IPS DF 19.7 (cell line): ENCODE measurements around the gene LRRN1.

Experiments
- DNase-seq: peaks from one replicate; pipeline ENCODE4 v3.0.0-alpha.2; 2013; ENCODE audit warnings: low read depth, low spot score

LRRN1 gene

GRCh38 chr3:3799173-3800079 is at the start of gene LRRN1:
Gene LRRN1 (plus strand): TSS chr3:3799431. CDS start chr3:3844642, 45,211 bp downstream.
- peak; percentile 50 for DNase-seq

DNA sequence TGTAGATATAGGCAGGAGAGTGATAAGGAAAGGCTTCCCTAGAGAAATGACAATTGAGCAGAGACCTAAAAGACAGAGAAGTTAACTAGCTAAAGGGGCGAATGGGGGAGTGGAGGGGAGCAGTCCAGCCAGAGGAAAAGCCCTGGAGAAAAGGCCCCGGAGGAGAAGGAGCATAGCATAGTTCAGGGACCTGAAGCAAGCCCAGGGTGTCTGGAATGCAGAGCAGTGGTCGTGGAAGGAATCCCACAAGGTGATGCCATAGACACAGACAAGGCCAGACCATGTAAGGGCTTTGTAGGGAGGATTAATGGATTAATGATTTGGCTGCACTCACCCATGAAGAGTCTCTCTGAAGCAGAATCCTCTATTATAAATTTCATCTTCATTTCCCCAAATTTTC is 45.8 kb upstream of the LRRN1 start:
- DNase-seq = no peak

DNA sequence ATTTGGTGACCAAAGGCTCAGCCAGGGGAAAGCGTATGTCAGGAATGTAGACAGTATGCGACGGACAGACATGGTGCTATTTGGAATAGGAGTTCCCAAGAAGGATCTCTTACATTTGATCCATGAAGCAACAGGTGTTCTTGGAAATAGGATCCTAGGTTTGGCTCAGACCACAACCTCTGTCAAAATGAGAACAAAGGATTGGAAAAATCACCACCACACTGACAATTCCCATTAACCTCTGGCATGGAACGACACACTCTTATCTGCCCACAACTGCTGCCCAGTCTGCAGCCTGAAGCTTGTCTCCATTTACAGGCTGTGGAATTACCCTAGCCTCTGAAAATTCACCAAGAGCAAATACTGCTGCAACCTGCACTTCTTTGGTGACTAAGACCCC is 33.6 kb upstream of the LRRN1 start:
- DNase-seq = no peak

DNA sequence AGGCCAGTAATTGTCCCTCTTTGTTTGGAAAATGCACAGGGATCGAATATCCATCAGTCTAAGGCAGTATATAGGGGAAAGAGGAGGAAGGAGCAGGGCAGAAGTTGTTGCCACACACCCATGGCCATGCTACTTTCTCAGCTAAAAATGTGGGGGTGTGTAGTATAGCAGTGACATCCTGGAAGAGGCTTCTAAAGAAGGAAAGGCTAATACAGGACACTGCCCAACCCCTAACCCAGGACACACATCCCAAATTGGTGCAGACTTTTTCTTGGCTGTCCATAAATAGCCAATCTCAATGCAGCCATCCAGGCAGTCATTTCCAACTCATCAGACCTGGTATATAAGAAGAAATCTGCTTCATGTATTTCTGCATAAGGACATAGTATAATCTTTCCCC is 33.1 kb upstream of the LRRN1 start:
- no peak for DNase-seq

DNA sequence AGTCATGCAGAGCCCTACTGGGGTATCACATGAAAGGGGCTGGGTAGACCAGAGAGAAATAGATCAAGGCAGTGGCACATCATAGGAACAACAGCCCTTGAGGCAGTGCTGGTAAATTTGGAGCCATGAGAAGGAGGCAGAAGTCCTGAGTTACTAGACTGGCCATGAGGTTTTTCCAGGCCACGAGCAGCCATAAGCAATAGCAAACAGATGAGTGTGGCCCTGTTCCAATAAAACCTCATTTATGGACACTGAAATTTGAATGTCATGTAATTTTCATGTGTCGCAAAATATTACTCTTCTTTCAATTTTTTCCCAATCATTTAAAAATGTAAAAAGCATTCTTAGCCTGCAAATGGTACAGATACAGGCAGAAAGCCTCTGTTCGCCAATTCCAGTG is 28.1 kb upstream of the LRRN1 start:
- DNase-seq = no peak

GRCh38 chr3:3771567-3771966 is 27.7 kb upstream of the LRRN1 start:
- no peak for DNase-seq

- no peak for DNase-seq
These were observed 26.9 kb upstream of the LRRN1 start for GRCh38 chr3:3772338-3772737.

DNA sequence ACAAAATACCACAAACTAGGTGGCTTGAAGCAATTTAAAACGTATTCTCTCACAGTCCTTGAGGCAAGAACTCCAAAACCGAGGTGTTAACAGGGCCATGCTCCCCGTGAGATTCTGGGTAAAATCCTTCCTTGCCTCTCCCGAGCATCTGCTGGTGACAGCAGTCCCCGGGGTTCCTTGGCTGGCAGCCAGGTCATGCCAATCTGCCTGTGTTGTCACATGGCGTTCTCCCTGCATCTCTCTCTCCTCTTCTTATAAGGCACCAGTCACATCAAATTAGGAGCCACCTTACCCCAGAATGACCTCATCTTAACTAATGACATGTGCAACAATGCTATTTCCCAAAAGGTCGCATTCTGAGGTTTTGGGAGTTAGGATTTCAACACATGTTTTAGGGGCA is 26.3 kb upstream of the LRRN1 start:
- DNase-seq = no peak

- DNase-seq = no peak
These were observed 22.6 kb upstream of the LRRN1 start for GRCh38 chr3:3776607-3777006.

- no peak for DNase-seq
These were observed 21.0 kb upstream of the LRRN1 start for GRCh38 chr3:3778216-3778615.

DNA sequence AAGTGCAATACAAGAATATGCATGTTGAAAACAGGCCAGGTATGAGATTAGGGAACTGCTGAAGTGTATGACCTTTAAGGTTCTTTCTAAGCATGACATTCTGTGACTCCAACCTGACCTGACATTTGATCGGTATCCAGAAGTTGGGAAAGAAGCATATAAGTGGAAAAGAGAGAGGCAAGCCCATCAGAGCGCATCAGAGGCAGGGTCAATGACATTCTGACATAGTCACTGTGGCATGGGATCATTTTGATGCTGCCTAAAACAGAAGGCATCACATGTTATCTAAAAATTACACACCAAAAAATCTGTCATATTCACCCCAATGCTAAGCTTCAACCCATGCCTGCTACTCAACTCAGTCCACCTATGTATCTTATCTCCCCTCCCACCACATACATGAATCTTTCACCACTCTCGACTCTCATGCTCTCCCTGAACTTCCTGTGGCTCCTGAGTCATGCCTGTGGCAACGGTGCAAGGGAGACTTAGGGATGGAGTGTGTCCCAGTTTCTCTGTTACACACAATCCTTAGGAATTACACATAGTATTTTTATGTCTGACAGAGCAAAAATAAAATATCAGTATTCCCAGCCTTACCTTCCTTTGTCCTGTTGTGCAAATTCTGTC is 20.5 kb upstream of the LRRN1 start:
- DNase-seq = no peak

- DNase-seq = no peak
These were observed 16.8 kb upstream of the LRRN1 start for GRCh38 chr3:3782457-3782856.

GRCh38 chr3:3783210-3783609 is 16.0 kb upstream of the LRRN1 start:
- no peak for DNase-seq

- no peak for DNase-seq
These were observed 15.5 kb upstream of the LRRN1 start for GRCh38 chr3:3783696-3784095.

DNA sequence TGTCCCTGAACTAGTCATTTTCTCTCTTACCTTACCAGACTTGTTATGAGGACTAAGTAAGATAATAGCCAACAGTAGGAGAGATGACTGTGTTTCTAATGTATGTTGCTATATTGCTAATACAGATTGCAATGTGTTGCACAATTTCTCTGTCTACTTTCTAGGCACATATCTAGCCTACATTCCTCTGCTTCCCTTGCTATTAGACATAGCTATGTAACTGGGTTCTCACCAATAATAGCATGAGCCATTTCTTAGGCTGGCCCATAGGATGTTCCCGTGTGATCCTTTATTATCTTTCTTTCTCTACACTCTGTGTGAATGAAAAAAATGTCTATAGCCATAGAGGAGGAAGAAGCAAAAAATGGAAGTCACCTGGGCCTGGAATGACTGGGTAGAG is 6.8 kb upstream of the LRRN1 start:
- DNase-seq = no peak

GRCh38 chr3:3798631-3799113 is 559 bp upstream of the LRRN1 start:
- peak; percentile 47 for DNase-seq

DNA sequence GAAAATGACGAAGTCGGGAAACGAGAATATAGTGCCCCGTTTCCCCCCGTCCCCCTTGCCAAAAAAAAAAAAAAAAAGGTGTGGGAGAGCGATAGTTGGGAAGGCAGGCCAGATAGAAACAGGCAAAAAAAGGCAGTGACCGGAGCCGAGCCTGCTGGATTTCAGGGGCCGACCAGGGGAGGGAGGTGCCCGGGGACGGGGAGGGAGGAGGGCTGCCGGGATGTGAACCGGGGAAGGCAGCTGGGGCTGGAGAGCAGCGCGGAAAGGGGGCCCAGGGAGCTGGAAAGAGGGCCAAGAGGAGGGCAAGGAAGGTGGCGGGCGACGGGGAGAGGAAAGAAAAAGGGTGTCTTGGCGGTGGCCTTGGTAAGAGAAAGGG is 837 bp downstream of the LRRN1 start:
- no peak for DNase-seq

DNA sequence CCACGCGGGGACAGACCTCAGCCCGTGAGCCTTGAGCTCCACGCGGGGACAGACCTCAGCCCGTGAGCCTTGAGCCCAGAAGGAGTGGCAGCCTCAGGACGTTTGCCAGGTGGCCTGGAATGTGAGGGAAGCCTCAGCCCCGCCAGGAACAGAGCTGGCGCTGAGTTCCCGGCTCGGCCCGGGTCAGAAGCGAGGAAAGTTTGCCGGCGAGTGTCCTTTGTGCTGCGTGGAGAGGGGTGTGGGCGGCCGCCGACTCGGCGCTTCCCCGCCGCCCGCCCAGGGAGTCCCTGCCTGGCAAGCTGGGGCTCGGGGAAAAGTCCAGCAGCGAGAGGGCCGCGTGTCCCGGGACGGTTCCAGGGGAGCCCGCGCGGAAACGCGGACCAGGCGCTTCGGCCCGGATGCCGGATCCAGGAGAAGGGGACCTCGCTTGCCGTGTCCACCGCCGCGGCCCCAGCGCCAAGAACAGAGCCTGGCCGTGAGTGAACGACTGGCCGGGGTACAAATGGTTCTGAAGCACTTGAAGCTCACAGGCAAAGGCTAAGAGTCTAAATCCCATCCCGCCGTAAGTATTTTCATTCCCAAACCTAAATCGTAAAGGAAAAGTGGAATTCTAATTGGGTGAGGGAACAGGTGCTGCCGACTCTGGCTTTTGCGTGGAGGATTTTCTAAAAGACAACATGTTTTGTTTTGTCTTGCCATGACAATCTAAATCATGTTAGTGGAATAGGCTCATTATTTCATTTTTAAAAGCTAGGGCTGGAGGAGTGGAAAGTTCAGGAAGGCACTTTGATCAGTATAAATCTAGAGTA is 1.7 kb downstream of the LRRN1 start:
- DNase-seq = no peak

GRCh38 chr3:3801494-3801841 is 2.2 kb downstream of the LRRN1 start:
- DNase-seq = peak; percentile 74

DNA sequence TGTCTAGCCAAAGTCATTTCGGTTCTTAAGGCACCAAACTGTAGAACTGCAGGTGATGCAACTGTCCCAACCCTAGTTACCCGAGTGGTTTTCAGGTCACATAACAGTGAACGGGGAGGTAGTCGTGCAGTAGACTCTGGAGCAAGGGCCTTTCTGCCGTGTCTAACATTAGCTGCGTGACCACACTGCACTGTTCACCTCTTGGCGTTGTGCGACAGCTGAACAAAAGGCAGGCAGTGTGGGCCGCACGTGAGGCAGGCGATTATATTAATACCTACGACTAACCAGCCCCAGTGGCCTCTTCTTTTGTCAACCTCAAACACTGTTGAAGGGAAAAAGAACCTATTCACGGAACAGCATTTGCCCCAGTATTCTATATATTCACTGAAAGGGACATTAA is 2.8 kb downstream of the LRRN1 start:
- no peak for DNase-seq

DNA sequence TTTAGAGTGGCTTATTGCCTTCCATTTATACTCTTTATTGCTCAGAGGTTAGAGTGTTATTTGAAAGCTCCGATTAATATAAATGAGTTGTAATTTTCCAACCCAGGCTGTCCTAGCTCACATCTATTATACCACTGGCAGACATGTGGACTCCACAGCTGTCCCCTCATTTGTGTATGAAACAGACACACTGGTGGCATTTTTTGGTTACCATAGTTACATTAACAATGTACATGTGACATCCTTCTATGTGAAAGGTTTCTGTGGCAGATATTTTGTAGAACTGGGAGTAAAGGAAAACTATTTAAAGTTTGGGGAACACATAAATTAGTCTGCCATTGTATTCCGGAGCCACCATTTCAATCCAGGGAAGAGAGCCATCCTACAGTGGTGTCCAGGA is 5.3 kb downstream of the LRRN1 start:
- DNase-seq = no peak

DNA sequence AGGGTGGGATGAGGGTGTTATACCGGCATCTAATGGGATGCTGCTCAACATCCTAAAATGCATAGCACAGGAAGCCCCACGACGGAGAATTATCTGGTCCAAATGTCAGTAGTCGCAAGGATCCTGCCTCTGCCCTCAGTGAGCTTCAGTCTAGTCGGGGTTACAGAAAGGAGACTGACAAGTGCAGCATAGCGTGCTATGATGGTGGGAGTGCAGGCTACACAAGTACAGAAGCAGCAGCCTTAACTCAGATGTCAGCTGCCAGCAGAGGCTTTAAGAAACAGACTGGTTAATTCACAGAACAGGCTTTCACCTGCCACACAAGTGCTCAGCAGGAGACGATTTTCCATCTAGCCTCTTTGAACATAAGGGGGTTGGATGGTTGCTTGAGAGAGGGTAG is 6.9 kb downstream of the LRRN1 start:
- no peak for DNase-seq
